Stimulated activated CD4-positive, alpha-beta T cell treated with anti-CD3 and anti-CD28 coated beads, Interleukin-4, amount 100 ng/mL, for 48 hours (primary cell): ENCODE data around the gene PTPRCAP.
"Not testable (repeated sequence)": the region's sequence is repeated elsewhere in the genome, so short reads cannot be mapped to it uniquely, and the experiment has no call there.

ENCODE experiments used
- DNase-seq, 2 donors: peaks; one replicate each; pipeline ENCODE4 v3.0.0-alpha.2; 2020; ENCODE audit warnings: low read depth in 2 of 2

The PTPRCAP gene, protein sequence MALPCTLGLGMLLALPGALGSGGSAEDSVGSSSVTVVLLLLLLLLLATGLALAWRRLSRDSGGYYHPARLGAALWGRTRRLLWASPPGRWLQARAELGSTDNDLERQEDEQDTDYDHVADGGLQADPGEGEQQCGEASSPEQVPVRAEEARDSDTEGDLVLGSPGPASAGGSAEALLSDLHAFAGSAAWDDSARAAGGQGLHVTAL

DNA sequence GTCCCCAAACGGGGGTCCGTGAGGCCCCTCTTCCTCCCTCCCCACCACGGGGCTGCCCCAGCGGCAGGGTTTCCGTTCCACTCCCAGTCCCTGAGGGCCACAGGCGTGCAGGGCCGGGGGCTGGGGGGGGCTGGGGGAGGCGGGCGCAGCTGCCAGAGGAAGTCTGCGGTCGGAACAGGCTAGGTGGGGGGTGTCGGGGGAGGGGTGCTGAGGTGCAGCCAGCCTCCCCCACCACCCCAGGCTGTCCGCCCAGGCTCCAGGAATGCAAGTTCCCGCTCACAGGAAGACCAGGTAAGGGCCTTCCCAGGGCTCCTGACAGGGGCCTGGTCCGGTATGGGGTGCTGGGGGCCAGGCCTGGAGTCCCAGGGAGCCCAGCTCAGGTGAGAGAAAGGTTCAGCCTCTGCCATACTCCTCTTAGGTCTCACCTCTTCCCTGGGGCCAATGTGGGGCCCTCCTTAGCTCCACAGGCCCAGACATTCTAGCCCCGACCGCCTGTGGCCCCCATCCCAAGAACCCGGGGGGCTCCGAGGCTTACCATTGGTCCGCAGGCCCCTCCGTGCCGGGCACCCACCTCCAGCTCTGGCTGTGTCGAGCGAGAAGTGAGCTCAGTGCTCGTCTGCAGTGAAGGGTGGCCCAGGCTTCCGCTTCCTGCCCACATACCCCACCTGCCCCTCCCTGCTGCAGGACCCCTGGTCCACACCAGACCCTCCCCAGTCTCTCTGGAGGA is at the start of gene PTPRCAP:
PTPRCAP (minus strand) TSS at position 601 of the 727 bp plus-strand sequence; CDS start at position 538, 63 bp downstream.
- no peak for DNase-seq

DNA sequence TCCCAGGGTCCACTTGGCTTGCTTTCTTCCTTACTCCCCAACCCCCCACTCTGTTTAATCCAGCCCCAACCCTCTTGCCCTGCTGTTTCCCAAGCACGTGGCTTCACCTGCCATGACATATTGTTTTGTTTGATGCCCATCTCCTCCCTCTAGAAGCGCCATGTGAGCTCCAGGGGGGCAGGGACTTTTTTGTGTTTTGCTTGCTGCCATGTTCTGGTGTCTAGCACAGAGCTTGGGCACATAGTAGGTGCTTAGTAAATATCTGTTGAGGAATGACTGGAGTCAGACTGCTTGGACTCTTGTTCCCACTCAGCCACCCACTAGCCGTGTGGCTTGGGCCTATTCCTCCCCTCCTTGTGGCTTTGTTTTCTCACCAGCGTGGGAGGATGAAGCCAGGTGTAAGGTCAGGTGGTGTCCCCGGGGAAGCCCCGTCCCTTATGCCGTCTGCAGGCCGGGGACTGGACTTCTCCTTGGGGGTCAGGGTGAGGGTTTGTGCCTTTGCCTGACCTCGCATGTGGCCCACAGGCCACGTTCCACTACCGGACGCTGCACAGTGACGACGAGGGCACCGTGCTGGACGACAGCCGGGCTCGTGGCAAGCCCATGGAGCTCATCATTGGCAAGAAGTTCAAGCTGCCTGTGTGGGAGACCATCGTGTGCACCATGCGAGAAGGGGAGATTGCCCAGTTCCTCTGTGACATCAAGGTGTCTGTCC is 49.2 kb upstream of the PTPRCAP start:
- DNase-seq: no peak

DNA sequence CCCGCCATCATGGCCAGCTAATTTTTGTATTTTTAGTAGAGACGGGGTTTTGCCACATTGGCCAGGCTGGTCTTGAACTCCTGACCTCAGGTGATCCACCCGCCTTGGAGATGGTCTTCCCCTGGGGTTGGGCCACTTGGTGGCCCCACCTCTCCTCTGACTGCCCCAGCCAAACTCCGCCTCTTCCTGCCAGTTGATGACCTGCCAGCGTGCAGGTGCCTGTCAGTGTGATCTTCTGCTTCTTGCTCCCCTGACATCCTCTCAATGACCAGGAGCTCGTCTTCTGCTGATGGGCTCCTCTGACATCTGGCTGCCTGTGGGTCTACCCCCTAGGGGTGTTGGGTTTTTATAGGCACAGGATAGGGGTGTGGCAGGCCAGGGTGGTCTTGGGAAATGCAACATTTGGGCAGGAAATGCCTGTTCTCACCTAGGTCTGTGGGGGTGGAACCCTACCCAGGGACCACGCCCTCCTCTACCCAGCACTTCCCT is 48.4 kb upstream of the PTPRCAP start:
- DNase-seq: not testable (repeated sequence)

DNA sequence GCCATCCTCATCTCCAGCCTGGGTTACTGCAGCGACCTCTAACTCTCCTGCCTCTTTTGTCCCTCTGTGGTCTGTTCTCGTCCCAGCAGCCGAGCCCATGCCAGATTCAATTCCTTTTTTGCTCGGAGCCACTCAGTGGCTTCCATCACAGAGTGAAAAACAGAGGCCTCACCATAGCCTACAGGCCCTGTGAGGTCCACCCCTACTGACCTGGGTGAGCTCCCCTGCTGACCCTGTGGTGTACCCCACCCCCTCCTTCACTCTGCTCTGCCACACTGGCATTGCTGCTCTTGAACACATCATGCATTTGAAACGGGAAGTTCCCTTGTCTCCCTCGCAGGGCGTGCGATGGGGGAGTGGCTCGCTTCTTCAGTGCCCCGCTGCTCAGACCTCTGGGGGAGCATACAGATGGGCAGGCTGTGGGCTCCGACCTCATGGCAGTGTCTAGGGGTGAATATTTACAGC is 47.4 kb upstream of the PTPRCAP start:
- peak in 1 of 2 donors; percentile 63 for DNase-seq

DNA sequence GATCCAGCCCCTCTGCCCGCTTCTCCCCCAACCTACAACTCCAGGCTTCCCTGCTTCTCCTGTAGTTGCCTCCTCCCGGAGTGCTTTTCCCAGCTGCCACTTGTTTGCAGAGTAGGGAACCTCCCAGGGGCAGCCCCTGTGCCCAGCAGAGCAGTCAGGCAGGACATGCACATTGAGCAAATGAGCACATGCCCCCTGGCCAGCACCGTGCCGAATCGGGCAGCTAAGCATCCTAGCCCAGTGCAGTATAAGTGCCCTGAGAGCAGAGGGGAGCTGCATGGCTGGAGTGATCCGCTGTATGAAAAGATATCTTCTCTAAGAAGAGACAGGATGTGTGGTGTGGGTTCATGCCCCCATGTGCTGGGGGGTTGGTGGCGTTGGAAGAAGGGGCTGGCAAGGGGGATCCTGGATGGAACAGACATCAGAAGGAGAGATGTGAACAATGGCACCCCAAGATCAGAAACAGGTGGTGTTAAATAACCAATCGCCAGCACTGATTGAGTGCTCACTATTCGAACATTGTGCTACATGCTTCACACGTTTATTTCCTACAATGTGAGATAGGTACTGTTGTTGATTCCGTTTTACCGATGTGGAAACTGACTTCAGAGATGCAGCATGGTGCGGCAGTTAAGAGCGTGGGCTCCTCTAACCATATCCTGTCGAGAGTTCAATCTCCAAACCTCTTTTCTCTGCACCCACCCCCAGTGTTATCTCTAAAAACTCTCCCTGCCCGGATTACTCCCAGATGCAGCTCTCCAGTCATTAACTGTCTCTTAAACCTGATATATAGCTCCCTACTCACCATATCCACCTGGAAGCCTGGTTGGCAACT is 46.6 kb upstream of the PTPRCAP start:
- no peak for DNase-seq

DNA sequence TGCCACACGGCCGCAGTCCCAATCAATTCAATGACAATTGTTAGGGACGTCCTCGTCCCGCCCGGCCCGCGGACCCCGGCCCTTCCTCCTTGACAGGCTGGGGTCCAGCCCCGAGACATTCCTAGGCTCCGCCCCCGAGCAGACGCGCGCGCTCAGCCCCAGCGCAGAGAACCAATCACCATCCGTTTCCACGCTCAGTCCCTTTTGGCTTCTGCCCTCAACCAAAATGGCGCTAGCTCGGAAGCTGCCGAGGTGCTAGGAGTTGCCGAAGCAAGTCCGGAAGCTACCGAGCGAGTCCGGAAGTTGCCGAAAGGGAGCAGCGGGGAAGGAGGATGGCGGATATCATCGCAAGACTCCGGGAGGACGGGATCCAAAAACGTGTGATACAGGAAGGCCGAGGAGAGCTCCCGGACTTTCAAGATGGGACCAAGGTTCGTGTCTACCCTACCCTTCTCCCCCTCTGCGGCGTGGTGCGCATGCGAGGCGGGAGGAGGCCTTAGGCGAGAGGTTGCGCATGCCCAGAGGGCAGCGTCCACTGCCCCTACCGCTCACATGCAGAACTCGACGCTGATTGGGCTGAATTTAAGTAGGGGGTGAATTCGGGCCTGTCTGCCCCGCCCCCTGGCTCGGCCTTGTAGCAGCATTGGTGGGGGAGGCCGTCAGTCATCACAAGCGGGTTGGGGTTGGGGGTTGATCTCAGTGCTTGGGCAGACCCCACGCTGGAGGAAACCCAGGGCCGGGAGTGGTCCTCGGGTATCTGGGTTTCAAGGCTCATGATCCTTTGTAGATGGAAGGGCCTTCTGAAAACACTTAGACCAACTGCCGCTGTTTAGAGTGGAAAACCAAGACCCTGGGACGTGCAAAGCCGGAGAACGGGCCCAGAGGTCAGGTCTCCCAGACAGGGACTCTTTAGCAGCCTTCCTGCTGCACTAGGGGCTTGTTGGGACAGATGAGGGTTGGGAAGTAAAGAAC is 45.6 kb upstream of the PTPRCAP start, which contains the start of gene AIP:
AIP (plus strand) TSS at position 200 of the 972 bp plus-strand sequence; CDS start at position 333, 133 bp downstream.
- peak; percentile 97 to 98 for DNase-seq

DNA sequence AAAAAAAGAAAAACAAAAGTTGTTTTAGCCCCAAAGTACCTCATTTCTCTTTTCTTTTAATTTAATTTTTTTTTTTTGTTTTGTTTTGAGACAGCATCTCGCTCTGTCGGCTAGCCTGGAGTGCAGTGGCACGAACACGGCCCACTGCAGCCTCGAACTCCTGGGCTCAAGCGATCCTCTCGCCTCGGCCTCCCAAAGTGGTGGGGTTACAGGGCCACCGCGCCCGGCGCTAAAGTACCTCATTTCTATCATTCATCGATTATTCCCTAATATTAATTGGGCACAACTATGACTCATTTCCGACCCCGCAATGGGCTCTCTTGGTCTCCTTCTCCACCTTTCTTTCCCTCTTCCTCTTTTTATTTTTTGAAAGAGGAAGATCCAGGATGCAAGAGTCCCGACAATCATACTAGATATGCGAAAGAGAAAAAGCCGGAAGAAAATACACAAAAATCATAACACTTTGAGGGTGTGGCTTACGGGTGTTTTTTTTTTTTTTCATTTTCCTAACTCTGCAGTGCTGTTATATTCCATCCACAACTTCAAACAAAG is 44.9 kb upstream of the PTPRCAP start:
- DNase-seq: no peak

DNA sequence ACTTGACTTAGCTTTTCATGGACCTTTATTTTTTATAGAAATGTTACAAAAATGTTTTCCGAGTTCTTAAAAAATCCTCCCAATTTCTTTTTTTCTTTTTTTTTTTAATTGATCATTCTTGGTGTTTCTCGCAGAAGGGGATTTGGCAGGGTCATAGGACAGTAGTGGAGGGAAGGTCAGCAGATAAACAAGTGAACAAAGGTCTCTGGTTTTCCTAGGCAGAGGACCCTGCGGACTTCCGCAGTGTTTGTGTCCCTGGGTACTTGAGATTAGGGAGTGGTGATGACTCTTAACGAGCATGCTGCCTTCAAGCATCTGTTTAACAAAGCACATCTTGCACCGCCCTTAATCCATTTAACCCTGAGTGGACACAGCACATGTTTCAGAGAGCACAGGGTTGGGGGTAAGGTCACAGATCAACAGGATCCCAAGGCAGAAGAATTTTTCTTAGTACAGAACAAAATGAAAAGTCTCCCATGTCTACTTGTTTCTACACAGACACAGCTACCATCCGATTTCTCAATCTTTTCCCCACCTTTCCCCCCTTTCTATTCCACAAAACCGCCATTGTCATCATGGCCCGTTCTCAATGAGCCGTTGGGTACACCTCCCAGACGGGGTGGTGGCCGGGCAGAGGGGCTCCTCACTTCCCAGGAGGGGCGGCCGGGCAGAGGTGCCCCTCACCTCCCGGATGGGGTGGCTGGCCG is 40.0 kb upstream of the PTPRCAP start:
- DNase-seq: not testable (repeated sequence)

DNA sequence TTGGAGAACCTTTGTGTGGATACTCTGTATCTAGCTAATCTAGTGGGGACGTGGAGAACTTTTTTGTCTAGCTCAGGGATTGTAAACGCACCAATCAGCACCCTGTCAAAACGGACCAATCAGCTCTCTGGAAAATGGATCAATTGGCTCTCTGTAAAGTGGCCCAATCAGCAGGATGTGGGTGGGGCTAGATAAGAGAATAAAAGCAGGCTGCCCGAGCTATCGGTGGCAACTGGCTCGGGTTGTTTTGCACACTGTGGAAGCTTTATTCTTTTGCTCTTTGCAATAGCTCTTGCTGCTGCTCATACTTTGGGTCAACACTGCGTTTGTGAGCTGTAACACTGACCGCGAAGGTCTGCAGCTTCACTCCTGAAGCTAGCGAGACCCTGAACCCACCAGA is 39.2 kb upstream of the PTPRCAP start:
- DNase-seq: not testable (repeated sequence)

DNA sequence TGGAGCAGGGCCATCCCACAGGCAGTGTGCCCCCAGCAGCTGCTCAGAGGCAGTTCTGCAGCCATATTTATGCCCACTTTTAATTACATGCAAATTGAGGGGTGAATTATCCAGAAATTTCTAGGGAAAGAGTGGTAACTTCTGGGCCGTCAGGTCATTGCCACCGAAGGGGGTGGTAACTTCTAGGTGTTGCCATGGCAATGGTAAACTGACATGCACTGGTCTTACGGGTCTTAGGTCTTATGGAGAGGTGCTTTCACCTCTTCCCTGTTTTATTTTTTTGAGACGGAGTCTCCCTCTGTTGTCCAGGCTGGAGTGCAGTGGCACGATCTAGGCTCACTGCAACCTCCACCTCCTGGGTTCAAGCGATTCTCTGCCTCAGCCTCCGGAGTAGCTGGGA is 35.4 kb upstream of the PTPRCAP start:
- no peak for DNase-seq

DNA sequence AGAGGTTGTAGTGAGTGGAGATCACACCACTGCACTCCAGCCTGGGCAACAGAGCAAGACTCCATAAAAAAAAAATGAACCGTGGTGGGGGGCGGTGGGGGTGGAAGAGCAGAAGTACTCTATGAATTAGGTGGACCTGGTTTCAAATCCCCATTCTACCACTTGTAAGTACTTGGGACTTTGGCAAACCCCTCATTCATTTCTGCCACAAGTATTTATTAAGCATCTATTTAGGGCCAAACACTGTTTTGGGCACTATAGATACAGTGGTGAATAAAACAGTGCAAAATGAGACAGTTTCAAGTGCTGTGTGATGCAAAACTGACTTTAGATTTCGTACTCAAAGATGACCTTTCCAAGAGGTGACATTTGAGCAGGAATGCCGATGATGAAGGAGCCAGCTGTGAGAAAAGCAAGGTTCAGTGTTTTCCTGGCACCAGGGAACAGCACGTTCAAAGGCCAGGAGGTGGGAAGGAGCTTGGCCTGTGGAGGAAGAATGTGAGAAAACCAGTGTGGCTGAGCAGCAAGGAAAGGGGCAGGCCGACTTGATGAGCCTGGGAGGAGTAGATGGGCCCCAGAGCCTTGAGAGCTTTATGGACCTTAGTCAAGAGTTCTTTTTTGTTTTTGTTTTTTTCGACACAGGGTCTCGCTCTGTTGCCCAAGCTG is 33.0 kb upstream of the PTPRCAP start:
- no peak for DNase-seq

DNA sequence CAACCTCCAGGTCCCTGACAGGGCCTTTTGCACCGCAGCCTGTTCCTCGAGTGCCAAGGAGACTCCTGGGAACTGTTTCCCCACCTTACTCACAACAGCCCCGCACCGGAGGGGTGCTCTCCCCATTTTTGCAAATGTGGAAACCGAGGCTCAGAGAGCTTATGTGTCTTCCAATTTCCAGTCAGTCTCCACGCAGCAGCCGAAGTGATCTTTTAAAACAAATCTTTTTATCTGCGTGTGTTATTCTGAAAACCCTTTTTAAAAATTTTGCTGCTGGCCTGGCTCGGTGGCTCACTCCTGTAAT is 32.0 kb upstream of the PTPRCAP start:
- no peak for DNase-seq

DNA sequence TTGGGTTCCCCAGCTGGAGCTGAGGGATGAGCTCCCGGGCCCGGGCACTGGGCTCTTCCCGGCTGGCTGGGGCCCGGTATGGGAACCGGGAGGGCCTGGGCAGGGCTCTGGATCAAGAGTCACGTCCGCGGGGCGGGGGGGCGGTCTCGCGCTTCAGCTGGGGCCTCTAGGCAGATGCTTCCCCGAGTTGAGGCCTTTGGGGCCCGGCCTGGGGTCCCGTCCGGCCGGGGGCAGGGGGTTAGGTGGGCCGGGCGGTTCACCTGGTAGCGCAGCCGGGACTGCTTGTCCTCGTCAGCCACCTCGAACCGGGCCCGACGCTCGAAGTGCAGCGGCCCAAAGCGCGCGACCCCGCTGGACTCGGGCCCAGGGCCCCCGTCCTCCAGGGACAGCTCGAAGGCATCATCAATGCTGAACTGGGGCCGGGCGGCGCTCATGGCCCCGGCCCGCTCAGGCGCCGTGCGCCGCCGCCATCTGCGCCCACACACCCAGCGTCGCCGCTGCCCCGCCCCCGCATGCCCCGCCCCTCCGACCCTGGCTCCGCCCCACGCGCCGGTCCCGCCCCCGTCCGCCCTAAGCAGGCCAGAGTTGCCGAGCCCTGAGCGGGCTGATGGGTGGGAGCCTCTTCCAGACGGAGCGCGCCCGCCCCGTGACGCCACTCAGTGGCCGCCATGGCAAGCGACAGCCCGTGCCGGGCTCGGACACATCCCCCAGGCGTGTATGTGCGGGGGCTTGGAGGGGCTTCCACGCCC is 31.5 kb upstream of the PTPRCAP start, which contains the start of gene TMEM134:
TMEM134 (minus strand) TSS at position 493 of the 749 bp plus-strand sequence; CDS start at position 434, 59 bp downstream.
- DNase-seq: peak; percentile 89 to 95

DNA sequence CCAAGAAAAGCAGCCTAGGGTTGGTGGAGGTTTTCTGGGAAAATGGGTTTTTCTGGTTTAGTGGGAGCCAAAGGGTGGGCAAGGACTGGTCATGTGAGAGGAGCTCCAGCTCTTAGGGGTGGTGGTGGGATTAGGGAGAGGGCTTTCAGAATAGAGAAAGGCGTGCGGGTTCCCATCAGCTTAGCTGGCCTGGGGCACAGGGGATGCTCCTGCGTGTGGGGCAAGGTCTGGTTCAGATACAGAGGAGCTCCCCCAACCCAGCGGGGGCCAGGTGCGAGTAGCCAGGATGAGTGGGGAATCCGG is 30.9 kb upstream of the PTPRCAP start:
- DNase-seq: peak in 1 of 2 donors; percentile 27

DNA sequence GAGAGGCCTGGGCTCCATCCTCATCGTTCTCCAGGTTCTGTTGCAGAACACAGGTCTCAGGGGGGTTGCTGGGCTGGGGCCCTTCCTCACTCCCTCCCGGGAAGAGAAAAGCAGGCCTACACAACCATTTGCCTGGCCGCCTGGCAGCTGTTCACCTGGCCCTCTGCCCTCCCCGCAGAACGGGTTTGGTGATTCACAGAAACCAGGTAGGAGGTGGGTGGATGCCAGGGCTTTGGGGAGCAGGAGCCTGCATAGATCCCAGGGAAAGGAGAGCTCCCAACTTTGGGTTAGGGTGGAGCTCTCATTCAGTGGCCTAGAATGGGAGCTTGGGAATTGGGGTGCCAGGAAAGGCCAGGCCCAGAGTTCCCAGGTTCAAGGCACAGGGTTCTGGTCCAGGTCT is 30.6 kb upstream of the PTPRCAP start:
- DNase-seq: no peak

DNA sequence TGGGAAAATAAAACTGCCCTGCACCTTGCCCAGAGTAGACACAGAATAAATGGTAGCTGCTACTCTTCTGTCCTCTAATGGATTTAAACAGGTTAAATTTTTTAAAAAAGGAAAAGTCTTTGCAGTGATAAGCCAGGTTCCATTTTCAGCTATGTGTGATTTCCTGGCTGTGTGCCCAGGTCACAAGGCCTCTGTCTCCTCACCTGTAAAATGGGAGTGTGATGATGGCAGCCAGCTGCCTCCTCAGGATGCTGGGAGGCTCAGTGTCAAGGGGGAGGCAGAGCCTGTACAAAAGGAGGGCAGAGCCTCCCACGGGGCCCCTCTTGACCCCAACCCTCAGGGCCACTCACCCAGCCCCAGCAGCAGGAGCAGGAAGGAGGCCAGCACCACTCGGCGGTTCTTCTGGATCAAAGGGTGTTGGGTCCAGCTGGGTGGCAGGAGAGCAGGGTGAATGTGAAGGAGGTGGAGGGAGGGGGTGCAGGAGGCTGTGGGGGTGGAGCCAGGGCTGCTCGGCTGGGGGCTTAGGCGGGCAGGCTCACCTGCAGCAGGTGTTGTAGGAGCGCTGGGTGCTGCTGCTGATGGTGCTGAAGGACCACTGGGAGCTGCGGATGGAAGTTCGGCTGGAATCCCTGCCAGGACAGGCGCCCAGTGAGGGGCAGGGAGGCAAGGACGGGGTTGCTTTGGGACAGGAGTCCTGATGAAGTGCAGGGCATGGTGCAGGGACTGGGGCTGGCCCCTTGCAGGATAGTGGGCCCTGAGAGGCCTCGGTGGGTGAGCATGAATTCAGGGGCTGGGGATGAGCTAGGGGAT is 29.7 kb upstream of the PTPRCAP start:
- DNase-seq: no peak

DNA sequence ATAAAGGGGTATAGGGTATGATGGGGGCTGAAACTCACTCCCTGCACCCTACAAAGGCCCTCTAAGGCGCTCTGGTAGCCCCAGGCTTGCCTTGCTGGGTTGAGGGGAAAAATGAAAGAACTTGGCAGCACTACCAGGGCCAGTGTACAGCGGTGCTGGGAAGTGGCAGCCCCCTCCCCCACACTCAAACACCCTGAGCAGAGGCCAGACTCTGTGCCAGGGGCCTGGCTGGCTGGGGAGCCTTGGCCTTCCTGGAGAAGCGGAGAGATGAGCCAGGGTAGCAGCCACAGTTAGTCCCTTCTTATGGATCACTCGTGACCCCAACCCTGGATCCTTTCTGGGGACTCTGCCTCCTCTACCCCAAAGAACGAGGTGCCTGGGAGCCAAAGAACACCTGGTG is 28.9 kb upstream of the PTPRCAP start:
- no peak for DNase-seq
